Measurements from ENCODE around the gene RASA3.

The RASA3 gene

DNA sequence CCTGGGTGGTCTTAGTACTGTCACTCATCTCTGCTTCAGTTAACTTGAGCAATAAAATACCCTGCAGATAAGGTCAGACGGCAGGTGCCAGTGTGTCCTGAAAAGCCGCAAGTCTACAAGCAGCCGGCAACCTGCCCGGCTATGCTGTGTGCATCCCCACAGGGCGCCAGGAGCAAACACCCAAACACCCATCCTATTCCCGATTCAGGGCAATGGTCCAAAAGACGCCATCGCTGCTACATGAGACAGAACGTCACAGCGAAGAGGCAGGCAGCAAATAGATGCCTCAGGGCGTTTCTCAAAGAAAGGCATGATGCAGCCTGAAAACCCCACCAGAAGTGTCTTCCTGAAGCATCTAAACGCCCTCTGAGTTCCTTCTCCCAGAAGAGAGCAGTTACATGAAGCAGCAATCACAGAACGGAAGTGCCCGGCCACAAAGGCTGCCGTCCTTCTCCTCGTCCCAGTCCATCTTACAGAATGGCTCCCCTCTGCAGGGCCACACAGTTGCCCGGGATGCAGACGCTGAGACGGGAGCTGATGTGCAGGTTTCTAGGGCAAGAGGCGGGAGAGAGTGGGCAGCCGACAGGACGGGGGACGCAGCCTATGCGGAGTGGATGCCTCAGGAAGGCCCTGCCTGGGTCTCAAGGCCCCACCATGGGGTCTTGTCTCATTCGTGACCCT, 35.1 kb downstream of the RASA3 start:
- DNase-seq, result no peak

GRCh38 chr13:114096811-114097211, 35.6 kb downstream of the RASA3 start:
- DNase-seq, result no peak

DNA sequence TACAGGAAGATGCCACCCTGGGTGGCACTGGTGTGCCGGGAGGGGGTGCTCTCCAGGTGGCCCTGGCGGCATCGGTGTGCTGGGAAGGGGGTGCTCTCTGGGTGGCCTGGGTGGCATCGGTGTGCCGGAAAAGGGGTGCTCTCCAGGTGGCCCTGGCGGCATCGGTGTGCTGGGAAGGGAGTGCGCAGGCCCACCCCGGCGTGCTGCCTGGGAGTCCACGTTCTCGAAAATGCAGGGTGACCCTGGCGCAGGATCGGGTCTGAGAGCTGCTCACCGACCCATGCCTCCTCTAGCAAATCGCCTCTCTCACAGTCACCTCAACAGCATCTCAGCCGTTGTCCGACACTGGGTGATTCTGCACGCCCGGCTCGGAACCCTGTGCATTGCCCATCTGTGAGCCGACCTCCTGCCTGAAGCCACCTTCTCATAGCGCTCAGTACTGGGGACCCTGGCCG, 36.4 kb downstream of the RASA3 start:
- no peak for DNase-seq

DNA sequence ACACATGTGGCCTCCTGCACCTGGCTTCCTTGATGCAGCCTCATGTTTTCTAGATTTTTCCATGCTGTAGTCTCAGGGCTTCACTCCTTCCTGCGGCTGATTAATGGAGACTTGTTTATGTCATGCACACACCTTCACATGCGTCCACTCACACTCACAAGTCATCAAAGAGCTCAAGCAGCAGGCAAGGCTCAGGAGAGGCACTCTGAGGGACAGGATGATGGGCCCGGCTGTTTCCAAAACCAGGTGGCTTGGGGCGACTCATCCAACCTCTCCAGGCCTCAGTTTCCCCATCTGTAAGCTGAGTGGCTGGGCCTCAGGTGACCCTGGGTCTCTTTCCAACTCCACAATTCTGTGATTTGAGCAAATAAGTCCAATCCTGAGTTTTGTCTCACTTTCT, 36.9 kb downstream of the RASA3 start:
- no peak for DNase-seq

GRCh38 chr13:114093118-114093517, 39.3 kb downstream of the RASA3 start:
- DNase-seq, result no peak

DNA sequence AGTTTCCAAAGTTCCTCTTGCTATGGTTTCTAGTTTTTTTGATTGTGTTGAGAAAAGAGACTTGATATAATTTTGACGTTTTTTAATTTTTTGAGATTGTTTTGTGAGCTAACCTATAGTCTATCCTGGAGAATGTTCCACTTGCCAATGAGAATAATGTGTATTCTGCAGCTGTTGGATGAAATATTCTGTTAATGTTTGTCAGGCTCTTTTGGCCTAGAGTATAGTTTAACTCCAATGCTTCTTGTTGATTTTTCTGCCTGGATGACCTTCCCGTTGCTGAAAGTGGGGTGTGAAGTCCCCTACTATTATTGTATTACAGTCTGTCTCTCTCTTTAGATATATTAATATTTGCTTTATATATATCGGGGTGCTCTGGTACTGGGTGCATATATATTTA, 40.0 kb downstream of the RASA3 start:
- DNase-seq, result no peak

GRCh38 chr13:114090476-114090875, 41.9 kb downstream of the RASA3 start:
- no peak for DNase-seq

GRCh38 chr13:114089751-114090400, 42.5 kb downstream of the RASA3 start:
- no peak for DNase-seq

DNA sequence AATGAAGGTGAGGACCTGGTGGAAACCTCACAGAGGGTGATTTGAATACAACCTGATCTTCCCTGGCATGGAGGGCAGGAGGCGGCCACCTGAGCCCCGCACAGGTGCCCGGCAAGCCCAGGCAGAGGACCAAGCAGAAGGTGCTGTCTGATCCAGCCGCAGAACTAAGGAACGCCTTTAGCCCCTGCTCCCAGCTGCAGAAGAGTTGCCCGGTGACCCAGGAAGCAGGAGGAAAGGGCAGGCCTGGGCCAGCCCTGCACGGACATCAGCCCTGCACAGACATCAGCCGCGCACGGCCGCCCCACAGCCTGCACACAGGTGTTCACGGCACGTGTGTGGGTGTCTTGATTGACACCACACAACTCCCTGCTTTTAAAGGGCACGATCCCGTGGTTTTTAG, 43.1 kb downstream of the RASA3 start:
- DNase-seq, result no peak

GRCh38 chr13:114088863-114089262, 43.6 kb downstream of the RASA3 start:
- no peak for DNase-seq

DNA sequence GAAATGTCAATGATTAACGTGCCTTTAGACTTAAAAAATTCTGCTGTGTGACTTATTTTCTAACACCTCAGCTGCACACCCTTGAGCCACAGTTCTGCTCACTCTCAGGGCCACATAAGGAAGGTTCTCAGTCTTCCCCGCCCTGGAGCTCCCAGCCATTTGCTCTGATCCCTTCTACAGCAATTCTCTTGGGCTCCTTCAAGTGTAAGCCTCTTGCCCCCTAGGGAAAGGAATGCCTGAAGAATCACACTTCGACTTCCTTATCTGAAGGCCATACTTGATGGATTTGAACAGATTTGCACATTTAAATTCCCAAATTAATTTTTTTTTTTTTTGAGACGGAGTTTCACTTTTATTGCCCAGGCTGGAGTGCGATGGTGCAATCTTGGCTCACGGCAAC, 44.2 kb downstream of the RASA3 start:
- DNase-seq, result no peak

- DNase-seq, result no peak
Observed at GRCh38 chr13:114087430-114087829, 45.0 kb downstream of the RASA3 start.

GRCh38 chr13:114082849-114083645, 49.4 kb downstream of the RASA3 start:
- no peak for DNase-seq

GRCh38 chr13:114081761-114082681, 50.4 kb downstream of the RASA3 start:
- DNase-seq, result no peak

- no peak for DNase-seq
Observed at GRCh38 chr13:114080739-114081561, 51.5 kb downstream of the RASA3 start.

GRCh38 chr13:114079601-114080536, 52.6 kb downstream of the RASA3 start:
- no peak for DNase-seq

DNA sequence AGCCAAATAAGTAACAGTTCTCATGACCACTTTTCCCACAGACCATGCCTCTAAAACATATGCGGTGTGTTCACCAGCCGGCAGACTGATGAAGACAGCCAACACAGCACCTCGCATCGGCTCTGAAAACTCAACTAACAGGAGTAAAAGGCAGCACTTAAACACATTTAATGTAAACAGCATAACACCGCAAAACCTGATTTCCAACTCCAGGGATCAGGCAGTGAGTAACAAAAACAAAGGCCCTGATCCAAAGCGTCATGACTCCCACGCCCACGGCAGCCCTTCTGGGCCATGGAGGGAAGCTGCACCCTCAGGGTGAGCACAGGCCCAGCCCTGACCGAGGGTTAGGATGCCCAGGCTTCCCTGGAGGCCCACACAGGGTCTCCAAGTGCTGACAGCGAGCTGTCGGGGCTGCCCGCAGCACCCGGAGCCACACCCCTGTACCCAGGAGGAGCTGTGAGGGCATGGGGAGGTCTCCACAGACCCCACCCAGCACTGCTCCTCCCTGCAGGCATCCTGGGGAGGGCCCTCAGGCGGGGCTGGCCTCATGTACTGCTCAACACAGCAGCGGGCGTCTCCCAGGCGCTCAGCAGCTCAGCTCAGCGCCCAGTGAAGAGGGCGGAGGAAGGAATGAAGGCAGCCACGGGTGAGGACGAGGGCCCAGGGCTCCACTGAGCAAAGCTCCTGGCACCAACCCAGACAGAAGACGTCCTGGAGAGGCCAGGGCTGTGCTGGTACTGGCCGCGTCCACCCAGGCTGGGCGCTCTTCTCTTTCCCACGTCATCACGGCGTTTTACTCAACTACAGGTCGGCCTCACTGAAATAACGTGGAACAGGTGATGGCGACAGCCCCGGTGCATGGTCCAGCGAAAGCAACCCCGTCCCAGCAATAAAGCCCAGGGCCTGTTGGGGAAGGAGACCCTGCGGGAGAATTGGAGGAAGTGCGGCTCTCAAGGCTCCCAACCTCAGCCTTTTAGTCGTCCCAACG, 53.7 kb downstream of the RASA3 start:
- no peak for DNase-seq

DNA sequence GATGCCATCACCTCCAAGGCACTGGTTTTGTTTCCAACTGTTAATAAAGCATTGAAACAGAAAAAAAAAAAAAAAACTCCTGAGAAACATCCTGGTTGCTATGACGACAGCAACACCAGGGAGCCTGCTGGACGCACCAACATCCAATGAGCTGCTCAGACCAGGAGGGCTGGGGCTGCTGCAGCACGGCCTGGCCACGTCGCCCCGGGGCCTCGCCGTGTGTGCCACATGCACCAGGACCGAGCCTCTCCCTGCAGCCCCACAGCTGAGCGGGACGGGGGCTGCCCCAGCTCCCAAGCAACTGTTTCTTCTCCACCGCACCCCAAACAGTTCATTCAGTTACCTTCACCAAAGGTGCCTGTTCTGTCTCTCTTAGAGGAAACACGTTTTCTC, 54.5 kb downstream of the RASA3 start:
- DNase-seq, result no peak
